GM18499 (cell line): ENCODE measurements around the gene PLEKHA5.
"Not testable (repeated sequence)": the region's sequence is repeated elsewhere in the genome, so short reads cannot be mapped to it uniquely, and the experiment has no call there.

Experiments used
- ATAC-seq: cut with Tn5 transposase; IDR thresholded peaks from one replicate; pipeline ENCODE4 v1.9.1; 2021; ENCODE audit warnings: moderate number of reproducible peaks; ENCODE audit not compliant: insufficient read depth, unreplicated experiment

The PLEKHA5 gene, protein sequence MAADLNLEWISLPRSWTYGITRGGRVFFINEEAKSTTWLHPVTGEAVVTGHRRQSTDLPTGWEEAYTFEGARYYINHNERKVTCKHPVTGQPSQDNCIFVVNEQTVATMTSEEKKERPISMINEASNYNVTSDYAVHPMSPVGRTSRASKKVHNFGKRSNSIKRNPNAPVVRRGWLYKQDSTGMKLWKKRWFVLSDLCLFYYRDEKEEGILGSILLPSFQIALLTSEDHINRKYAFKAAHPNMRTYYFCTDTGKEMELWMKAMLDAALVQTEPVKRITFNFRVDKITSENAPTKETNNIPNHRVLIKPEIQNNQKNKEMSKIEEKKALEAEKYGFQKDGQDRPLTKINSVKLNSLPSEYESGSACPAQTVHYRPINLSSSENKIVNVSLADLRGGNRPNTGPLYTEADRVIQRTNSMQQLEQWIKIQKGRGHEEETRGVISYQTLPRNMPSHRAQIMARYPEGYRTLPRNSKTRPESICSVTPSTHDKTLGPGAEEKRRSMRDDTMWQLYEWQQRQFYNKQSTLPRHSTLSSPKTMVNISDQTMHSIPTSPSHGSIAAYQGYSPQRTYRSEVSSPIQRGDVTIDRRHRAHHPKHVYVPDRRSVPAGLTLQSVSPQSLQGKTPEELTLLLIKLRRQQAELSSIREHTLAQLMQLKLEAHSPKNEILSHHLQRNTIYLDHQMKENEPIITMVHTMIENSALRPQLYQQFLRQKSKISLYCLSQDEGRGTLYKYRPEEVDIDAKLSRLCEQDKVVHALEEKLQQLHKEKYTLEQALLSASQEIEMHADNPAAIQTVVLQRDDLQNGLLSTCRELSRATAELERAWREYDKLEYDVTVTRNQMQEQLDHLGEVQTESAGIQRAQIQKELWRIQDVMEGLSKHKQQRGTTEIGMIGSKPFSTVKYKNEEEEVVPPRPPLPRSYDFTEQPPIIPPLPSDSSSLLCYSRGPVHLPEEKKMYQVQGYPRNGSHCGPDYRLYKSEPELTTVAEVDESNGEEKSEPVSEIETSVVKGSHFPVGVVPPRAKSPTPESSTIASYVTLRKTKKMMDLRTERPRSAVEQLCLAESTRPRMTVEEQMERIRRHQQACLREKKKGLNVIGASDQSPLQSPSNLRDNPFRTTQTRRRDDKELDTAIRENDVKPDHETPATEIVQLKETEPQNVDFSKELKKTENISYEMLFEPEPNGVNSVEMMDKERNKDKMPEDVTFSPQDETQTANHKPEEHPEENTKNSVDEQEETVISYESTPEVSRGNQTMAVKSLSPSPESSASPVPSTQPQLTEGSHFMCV

DNA sequence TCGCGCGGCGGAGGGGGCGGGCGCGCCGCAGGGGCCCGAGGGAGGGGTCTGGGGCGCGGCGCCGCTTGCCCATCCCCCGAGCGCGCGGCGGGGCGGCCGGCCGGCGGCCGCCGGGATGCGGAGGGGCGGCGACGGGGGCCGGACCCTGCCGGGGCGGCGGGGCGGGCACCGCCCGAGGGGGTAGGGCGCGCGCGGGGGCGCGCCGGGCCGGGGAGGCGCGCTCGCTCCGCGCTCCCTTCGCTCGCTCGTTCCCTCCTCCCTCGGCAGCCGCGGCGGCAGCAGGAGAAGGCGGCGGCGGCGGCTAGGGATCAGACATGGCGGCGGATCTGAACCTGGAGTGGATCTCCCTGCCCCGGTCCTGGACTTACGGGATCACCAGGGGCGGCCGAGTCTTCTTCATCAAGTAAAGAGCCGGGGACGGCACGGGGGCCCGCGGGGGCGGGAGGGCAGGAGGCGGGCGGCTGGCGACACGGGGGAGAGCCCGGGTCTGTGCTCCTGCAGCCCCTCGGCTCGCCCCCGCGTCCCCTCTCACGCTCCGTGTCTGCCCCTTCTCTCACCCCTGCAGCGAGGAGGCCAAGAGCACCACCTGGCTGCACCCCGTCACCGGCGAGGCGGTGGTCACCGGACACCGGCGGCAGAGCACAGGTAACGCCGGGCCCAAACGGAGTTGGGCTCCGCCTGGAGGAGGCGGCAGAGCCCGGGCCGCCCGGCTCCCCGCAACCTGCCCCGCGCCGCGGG lies at the start of gene PLEKHA5:
Gene PLEKHA5, plus strand, starts transcription at position 248 of the 738 bp plus-strand sequence. Its CDS starts 67 bp downstream, at position 315.
- ATAC-seq: no peak

- no peak for ATAC-seq
Observed at GRCh38 chr12:19080918-19081317, 48.6 kb upstream of the PLEKHA5 start.

DNA sequence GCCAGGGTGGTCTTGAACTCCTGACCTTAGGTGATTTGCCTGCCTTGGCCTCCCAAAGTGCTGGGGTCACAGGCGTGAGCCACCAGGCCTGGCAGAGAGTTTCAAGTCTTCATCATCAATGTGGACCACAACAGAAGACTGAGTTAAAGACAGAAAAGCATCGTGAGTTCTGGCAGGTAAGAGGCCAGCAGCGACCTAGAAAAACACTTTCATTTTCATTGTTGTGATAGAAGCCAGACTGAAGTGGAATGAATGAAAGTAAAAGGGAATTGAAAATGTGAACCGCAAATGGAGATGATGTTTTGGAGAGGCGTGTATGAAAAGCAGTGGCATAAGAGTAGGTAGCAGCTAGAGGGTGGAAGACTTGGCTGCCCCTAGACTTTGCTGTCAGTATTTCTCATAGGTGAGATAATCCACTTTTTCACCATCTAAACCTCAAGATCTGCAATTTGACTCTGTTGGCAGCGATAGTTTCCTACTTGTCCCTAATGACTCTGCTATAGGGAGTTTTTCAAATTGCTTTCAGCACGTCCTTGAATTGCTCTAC lies 47.1 kb upstream of the PLEKHA5 start:
- ATAC-seq: no peak

DNA sequence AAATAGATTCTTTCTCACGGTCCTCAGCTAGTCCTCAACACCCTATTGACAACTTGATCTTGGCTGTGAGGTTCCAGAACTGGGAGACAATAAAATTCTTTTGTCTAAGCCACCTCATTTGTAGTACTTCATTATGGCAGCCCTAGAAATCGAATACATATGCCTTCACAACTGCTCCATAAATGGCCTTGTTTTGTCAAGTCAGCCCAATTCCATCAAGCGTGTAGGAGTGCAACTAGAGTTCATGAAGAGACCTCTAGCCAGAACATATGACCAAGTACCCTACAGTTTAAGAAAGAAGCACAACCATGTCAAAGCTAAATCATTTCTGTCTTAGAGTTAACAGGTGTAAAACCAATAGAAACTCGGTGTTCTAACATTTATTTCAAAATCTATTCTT lies 45.0 kb upstream of the PLEKHA5 start:
- no peak for ATAC-seq

DNA sequence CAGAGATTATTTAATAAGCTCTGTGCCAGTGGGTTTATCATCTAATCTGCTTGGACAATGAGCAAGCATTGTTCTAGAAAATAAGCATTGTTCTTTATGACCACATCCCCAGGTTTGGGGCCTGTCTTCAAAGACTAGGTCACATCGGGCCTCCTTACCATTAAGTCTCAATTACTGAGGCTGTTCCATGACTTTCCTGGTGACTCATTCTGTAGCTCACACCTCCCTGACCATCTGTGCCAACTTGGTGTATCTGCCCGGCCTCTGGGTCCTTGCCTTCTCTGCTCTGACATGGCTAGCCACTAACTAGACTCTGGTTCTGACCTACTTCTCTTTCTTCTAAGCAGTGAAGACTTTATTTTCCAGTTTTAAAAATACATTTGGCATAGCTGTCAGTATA lies 44.4 kb upstream of the PLEKHA5 start:
- no peak for ATAC-seq

DNA sequence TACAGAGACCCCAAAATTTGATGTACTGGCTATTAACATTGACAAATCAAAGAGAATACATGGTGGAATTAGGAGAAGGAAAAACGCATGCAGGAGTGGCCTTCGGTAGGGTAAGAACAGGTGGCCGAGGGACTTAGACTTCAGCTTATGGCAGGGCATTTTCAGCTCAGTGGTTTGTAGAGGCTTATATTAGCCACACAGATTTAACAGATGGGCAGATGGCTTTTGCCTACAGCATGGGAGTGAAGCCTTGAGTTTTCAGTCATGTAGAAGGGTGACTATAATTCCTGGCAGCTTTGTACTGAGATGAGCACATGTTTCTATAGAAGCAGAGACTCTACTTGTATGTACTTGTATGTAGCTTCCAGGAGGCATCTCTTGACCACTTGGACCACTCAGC lies 40.9 kb upstream of the PLEKHA5 start:
- no peak for ATAC-seq

GRCh38 chr12:19092482-19092881 lies 37.1 kb upstream of the PLEKHA5 start:
- not testable (repeated sequence) for ATAC-seq

- ATAC-seq: no peak
Observed at GRCh38 chr12:19093218-19093617, 36.3 kb upstream of the PLEKHA5 start.

DNA sequence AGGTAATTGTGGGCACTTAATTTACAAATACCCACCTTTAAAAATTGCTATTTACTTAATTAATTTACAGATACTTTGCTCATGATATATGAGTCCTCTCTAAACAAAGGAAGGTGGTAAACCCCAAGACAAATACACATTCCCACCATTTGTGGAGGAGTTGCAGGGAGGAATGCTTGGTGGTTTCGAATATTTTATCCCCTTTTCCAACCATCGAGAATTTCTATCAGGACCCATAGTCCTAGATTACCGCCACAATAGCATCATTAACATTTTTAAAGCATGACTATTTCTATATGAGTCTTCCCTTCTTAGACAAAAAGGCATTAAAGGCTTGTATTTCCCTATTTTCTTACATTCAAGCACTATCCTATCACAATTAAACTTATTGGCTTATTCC lies 34.2 kb upstream of the PLEKHA5 start:
- ATAC-seq: no peak

- ATAC-seq: no peak
Observed at GRCh38 chr12:19095756-19096480, 33.6 kb upstream of the PLEKHA5 start.

- ATAC-seq: no peak
Observed at GRCh38 chr12:19105463-19105862, 24.1 kb upstream of the PLEKHA5 start.

GRCh38 chr12:19107750-19108149 lies 21.8 kb upstream of the PLEKHA5 start:
- no peak for ATAC-seq

DNA sequence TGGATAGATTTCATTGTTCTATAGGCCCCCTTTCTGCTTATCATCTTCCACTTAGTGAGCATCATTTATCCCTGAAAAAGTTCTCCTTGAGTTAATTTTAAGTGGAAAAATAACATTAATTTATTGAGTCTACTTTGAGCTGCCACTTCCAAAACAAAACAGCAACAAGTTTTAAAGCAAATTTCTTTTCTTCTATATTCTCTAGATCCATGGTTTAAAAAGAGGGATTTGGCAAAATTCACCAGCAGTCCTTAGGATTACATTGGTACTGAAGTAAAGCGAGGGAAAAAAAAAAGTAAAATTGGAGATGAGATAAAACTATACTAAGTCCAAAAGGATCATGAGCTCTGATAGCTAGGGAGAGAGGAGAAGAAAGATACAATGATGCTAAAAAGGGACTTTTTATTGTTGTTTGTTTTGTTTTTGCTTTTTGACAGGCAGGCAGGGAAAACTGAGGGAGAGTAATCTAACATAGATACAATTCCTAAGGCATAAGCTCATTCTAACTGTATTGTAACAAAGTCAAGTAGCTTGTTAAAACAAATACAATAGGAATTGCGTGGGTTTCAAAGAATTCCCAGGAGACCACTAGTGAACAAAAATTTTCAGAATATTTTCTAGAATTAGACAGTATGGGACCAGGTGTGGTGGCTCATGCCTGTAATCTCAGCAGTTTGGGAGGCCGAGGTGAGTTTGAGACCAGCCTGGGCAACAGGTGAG lies 19.2 kb upstream of the PLEKHA5 start:
- ATAC-seq: no peak

DNA sequence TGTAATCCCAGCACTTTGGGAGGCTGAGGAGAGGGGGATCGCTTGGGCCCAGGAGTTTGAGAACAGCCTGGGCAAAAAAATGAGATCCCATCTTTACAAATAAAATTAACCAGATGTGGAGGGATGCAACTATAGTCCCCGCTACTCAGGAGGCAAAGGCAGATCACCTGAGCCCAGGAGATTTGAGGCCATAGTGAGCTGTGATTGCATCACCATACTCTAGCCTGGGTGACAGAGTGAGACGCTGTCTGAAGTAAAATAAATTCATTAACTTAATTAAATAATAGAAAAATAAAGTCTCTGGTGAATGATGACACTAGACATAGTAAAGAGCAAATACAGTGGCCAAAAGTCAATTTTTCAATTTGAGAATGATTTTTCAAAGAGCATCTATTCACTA lies 16.1 kb upstream of the PLEKHA5 start:
- ATAC-seq: no peak

- no peak for ATAC-seq
Observed at GRCh38 chr12:19115285-19115684, 14.2 kb upstream of the PLEKHA5 start.

GRCh38 chr12:19119440-19119839 lies 10.1 kb upstream of the PLEKHA5 start:
- no peak for ATAC-seq

GRCh38 chr12:19120795-19121194 lies 8.7 kb upstream of the PLEKHA5 start:
- ATAC-seq: no peak

DNA sequence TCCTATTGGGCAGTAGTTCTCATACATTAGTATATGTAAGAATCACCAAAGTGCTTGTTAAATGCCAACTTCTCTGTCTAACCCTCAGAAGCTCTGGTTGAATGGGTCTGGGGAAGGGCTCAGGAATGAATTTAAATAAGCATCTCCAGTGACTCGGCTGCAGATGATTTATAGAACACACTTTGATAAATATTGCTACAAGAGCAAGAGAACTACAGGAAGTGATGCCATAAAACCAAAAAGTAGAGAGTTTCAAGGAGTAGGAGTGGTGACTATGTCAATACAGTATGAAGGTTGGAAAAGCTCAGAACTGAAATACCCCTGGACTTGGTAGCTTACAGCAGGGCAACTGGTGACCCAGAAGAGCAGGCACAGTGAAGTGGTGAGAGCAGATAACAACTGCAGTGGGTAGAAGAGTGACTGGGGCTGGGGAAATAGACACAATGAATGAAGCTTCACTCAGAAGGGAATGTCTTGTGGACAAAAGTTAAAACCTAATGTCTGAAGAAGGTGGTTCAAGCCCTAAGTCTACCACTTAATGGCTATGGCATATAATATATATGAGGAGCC lies 8.0 kb upstream of the PLEKHA5 start:
- ATAC-seq: no peak
